WTC11 (cell line): ENCODE data around the gene ACSF2.

ENCODE experiments used
- CREB1 ChIP-seq: sonication (generic); formaldehyde crosslinking; IDR thresholded peaks from 2 replicates; pipeline ENCODE4 v1.8.0; 2023; ENCODE audit warnings: mild to moderate bottlenecking, missing genetic modification reagents
- CTCF ChIP-seq: fragments of 200-600 bp; IDR thresholded peaks from 2 replicates; pipeline ENCODE4 v1.8.0; 2022; ENCODE audit warnings: antibody characterized with exemption
- ELF4 ChIP-seq: sonication (generic); formaldehyde crosslinking; IDR thresholded peaks from 2 replicates; pipeline ENCODE4 v1.8.1; 2022; ENCODE audit warnings: low read depth, mild to moderate bottlenecking, moderate library complexity, missing genetic modification reagents
- FOXP4 ChIP-seq: sonication (generic); formaldehyde crosslinking; IDR thresholded peaks from 2 replicates; pipeline ENCODE4 v1.8.0; 2022; ENCODE audit warnings: mild to moderate bottlenecking, missing genetic modification reagents
- JUN ChIP-seq: sonication (generic); formaldehyde crosslinking; IDR thresholded peaks from 2 replicates; pipeline ENCODE4 v1.8.0; 2023; ENCODE audit warnings: mild to moderate bottlenecking, missing genetic modification reagents
- NR1H2 ChIP-seq: sonication (generic); formaldehyde crosslinking; IDR thresholded peaks from 2 replicates; pipeline ENCODE4 v1.9.0; 2021; ENCODE audit warnings: mild to moderate bottlenecking, moderate library complexity, missing genetic modification reagents
- NR2C2 ChIP-seq: sonication (generic); formaldehyde crosslinking; IDR thresholded peaks from 2 replicates; pipeline ENCODE4 v1.8.0; 2022; ENCODE audit warnings: mild to moderate bottlenecking, missing genetic modification reagents
- ZNF121 ChIP-seq: sonication (generic); formaldehyde crosslinking; IDR thresholded peaks from 2 replicates; pipeline ENCODE4 v1.8.0; 2023; ENCODE audit warnings: missing genetic modification reagents
- ZNF138 ChIP-seq: sonication (generic); formaldehyde crosslinking; conservative IDR thresholded peaks from 2 replicates; pipeline ENCODE4 v1.8.1; 2022; ENCODE audit warnings: mild to moderate bottlenecking, moderate library complexity, missing genetic modification reagents

GRCh38 chr17:50423553-50424159 lies 2.4 kb upstream of the ACSF2 start:
- TF ChIP-seq NR2C2 (CRISPR knock-in tag) = no peak
- no peak for TF ChIP-seq CTCF
- no peak for TF ChIP-seq FOXP4 (CRISPR knock-in tag)
- TF ChIP-seq JUN (CRISPR knock-in tag) = no peak
- TF ChIP-seq CREB1 (CRISPR knock-in tag) = no peak
- no peak for TF ChIP-seq ZNF121 (CRISPR knock-in tag)
- no peak for TF ChIP-seq ZNF138 (CRISPR knock-in tag)
- no peak for TF ChIP-seq NR1H2
- TF ChIP-seq ELF4 (CRISPR knock-in tag) = no peak
